Mucosa of gallbladder (tissue), 1 donor: ENCODE data around the gene SLC17A2. TPM values are rescaled to one million over a fixed set of nuclear protein-coding genes. Genes with fewer than 3 reads are reported as not detected.
"Not testable (repeated sequence)": the region's sequence is repeated elsewhere in the genome, so short reads cannot be mapped to it uniquely, and the experiment has no call there.

Experiments
- DNase-seq: peaks from one replicate; pipeline ENCODE4 v3.0.0-alpha.2; 2020; ENCODE audit warnings: low spot score
- total RNA-seq: library from RNA; stranded (reverse); gene quantifications from one replicate; pipeline ENCODE4 v1.2.1, GENCODE V29; 2021
- donor health status: DM: no; HTN: no; CAD: no.

SLC17A2 gene
- total RNA-seq, 1 donor from 2014 or later = not detected

DNA sequence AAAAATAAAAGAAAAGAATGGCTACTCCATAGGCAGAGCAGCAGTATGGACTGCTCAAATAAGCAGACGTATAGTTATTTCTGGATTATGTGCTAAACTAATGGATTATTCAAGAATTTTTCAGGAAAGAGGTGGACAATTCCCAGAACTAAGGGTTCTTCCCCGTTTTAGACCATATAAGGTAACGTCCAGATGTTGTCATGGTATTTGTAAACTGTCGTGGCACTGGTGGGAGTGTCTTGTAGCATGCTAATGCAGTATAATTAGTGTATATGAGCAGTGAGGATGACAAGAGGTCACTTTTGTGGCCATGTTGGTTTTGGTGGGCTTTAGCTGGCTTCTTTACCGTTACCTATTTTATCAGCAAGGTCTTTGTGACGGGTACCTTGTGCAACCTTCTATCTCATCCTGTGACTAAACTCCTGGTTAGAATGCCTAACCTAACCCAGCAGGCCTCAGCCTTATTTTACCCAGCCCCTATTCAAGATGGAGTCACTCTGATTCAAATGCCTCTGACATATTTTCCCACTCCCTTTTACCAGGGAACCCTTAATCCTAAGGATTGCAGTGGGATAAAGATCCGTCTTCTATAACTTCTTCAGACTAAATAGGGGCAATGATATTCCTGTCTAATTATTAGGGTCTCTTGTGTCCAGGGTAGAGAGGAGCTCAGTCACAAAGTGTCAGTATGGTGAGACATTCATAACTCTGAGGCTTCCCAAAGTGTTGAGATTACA is 21.0 kb upstream of the SLC17A2 start:
- DNase-seq = no peak

DNA sequence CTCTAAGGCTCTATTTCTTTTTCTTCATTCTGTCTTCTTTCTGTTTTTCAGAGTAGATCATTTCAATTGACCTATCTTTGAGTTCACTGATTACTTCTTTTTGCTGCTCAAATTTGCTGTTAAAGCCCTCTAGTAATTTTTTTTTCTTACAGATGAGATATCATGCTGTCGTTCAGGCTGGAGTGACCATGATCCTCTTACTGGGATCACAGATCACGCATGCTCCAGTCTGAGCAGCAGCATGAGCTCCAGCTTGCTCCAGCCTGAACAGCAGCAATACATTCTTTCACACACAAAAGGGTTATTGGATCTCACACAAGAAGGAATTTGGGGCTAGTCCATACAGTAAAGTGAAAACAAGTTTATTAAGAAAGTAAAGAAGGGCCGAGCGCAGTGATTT is 19.8 kb upstream of the SLC17A2 start:
- DNase-seq = no peak

DNA sequence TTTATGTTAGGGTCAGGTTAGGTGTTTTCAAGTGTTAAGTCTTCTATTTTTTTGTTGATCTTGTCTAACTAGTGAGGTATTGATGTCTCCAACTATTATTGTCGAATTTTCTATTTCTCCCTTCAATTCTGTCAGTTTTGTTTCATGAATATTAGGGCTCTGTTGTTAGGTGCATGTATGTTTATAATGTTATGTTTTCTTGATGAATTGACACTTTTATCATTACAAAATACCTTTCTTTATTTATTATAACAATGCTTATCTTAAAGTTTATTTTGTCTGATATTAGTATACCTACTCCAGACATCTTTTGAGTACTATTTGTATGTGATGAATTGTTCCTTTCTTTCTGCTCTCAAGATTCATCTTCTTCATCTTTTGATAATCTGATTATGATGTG is 19.2 kb upstream of the SLC17A2 start:
- DNase-seq = no peak

DNA sequence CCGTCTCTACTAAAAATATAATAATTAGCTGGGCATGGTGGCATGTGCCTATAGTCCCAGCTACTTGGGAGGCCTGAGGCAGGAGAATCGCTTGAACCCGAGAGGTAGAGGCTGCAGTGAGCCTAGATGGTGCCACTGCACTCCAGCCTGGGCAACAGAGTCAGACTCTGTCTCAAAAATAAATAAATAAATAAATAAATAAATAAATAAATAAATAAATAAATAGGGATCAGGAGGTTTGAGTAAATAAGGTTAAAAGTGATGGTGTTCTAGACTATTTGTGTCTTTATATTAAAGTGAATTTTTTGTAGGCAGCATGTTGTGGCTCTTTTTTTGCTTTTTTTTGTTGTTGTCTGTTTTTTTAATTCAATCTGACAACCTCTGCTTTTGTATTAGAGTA is 17.0 kb upstream of the SLC17A2 start:
- DNase-seq = not testable (repeated sequence)

DNA sequence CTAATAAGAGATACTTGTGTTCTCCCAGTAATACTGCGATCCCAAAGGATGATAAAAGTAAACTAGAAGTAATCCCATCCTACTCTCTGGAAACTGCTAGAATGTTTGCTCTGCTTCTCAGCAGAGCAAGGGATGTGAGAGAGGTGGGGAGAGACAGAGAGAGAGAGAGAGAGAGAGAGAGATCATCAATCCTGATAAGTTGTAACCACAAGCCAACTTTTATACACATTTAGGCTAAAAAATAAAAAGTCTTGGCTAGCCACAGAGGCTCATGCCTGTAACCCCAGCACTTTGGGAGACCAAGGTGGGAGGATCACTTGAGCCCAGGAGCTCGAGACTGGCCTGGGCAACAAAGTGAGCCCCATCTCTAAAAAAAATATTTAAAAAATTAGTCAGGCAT is 16.1 kb upstream of the SLC17A2 start:
- DNase-seq = no peak

DNA sequence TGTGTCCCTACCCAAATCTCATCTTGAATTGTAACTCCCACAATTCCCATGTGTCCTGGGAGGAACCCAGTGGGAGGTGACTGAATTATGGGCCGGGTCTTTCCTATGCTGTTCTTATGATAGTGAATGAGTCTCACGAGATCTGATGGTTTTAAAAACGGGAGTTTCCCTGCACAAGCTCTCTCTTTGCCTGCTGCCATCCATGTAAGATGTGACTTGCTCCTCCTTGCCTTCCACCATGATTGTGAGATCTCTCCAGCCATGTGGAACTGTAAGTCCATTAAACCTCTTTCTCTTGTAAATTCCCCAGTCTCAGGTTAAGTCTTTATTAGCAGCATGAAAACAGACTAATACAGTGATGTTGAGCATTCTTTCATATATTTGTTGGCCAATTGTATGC is 15.2 kb upstream of the SLC17A2 start:
- not testable (repeated sequence) for DNase-seq

DNA sequence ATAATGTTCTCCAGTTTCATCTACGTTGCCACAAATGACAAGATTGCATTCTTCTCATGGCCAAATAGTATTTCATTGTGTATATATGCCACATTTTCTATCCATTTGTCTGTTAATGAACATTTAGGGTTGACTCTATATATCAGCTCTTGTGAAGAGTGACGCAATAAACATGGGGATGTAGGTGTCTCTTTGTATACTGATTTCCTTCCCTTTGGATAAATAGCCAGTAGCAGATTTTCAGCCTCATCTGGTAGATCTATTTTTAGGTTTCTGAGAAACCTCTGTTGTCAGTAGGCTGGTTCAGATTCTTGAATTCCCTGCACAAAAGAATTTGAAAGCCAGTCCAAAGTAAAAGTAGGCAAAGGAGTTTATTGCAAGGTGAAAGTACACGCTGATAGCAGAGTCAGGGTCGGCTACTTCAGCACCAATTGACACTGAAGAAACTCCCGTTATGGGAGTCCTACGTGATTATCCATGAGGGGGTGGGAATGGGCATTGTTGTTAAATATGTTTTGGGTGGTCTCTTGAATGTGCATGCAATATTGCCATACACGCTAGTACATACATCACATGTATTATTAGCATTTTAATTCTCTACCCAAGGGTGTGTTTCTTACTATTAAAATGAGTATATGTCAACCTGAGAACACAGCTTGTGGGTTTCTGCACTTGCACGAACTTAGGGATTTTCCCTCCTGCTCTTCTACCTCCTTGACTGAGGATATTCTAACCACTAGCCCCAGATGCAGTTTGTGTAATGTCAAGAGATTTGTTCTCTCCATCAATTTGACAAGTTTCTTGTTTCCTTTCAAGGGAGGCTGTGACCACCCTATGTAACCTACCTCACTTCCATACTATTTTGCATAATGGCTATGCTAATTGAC is 14.4 kb upstream of the SLC17A2 start:
- DNase-seq = no peak

DNA sequence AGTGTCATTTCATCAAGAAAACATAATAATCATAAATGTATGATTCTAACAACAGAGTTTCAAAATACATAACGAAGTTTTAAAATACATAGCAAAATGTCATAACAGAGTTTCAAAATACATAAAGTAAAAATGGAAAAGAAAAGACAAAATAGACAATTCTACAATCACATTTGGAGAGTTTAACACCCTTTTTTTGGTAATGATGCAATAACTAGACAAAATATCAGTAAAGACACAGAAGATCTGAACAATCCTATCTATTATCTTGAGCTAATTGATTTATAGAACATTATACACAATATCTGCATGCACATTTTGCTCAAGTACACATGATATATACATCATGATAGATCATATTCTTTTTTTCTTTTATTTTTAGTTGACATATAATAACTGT is 13.4 kb upstream of the SLC17A2 start:
- DNase-seq = no peak

DNA sequence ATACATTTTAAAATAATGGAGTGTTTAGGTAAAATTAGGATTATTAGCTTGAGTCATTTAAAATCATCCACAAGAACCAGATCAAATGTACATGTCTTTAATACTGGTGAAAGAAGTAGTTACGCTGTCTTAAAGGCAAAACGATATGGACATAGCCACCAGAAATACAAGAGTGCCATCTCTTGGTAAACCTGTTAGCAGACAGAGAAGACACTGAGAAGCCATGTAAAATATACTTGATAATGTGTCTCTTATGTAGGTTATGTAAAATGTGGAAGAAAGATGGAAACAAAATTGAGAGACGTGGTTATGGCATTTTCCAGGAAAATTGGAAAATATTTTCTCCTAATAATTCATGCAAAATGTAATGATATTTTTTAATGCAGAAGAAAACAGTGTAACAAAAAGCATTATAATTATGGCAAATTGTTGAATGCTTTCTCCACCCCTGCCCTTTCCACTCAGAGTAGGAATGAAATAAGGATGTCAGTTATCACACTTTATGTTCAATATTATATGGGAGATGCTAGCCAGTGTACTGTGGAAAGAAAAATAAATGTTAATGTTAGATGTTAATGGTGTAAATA is 12.2 kb upstream of the SLC17A2 start:
- DNase-seq = no peak

DNA sequence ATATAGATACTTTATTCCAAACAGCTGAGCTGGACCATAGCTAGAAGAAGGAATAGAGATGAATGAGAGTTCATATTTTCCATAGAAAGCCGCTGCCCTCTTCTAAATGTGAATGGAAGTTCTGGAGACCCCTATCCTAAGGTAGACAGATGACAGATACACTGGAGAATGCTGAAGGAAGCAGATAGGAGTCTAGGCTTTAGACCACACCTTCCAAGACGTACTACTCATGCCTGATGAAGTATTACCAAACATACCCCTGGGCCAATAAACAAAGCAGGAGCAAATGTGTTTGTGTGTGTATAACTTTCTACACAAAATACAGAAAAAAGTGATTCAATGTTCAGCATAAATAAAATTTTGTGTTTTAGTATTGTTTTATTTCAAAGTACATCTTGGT is 9.1 kb upstream of the SLC17A2 start:
- DNase-seq = no peak

DNA sequence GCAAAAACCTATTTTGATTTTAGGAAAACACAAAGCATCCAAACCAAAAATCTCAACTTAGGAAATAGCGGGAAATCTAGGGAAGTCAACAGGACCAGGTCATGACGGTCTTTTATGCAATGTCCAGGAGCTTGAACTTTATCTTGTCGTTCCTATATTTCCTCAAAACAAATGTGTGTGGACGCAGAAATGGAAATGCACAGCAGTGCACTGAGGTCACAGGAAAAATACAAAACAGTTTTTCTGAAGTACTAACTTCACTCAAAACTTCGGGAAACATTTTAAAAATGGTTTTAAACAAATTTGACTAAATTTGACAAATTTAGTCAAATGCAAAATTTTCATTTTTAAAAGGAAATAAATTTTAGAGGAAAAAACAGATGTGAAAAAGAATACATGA is 5.5 kb upstream of the SLC17A2 start:
- DNase-seq = no peak

DNA sequence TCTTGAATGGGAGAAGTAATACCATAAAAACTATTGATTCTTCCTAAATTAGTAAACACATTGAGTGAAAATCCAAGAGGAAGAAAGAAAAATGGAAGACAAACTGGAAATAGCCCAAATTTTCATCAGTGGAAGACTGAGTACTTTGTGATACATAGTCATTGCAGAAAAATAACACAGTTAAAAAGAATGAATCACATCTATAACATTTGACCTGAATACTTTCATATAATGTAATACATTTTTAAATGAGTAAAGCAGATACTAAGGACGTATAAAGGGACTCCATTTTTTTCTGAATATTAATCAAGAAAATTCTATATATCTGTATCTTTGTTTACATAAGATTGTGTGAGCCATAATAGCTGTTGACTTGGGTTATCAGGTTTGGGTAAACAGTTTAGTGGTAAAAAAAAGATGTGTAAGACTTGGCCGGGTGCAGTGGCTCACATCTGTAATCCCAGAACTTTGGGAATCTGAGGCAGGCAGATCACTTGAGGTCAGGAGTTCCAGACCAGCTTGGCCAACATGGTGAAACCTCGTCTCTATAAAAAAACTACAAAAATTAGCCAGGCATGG is 4.3 kb upstream of the SLC17A2 start:
- DNase-seq = no peak

DNA sequence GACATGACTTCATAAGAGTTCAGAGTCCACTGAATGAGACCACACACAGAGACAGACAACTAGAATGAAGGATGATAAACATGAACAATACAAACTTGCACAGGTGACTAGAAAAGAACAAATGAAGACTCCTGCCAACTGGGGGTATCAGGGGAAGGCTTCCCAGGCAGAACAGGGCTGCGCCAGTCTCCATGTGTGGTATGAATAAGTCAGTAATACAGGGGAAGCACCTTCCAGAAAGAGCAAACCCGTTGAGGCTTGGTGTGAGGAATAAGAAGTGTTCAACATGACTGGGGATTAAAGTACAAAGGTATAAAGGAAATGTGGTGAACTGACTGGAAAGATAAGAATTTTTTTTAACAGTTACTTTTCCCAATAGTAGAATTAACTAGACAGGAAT is 3.7 kb upstream of the SLC17A2 start:
- no peak for DNase-seq

DNA sequence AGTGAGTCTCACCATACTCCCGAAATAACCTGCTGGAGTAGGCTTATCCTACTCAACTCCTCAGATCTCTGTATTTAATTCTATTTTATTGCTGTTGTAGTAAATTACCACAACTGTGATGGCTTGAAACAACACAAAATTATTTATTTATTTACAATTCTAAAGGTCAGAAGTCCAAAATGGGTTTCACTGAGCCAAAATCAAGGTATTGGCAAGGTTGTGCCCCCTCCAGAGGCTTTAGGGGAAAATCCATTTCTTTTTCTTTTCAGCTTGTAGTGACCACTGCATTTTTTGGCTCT is 869 bp upstream of the SLC17A2 start:
- DNase-seq = no peak

DNA sequence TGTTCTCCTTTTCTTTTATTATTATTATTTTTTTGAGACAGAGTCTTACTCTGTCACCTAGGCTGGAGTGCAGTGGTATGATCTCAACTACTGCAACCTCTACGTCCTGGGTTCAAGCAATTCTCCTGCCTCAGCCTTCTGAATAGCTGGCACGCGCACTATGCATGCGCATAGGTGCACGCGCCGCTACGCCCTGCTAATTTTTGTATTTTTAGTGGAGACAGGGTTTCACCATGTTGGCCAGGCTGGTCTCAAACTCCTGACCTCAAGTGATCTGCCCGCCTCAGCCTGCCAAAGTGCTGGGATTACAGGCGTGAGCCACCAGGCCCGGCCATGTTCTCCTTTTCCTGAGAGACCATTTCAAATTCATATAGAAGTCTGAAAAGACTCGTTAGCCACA is 706 bp downstream of the SLC17A2 start:
- not testable (repeated sequence) for DNase-seq

DNA sequence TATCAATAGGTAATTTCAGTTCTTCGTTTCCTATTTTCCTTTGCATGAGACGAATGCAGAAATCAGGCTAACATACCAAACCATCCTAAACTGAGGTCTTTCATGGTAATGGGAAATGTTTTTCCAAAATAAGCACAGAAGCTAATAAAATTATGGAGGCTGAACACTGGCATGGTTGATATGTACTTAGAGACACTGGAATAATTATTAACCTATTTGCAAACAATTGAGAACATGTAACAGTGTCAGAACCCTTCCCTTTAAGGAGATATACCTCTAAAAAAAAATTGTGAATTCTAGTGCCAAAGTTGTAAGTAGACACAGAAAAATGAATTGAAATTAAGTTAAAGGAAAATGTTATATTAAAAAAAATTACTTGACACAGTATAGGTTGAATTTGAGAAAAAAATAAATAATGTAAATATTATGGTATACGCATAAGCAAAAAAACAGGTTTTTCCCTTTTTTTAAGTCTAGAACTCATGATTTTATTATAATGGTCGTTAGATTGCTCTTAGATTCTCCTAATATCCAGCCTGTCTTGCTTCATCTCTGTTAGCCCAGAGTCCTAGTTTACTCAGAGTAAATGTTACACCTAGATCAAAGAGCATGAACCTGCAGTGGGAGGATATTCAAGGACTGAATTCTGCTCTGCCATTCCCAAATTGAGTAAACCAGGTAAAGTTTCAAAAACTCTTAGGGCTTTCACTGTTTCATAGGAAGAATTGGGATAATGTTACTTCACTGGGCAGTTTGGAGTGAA is 1.7 kb downstream of the SLC17A2 start:
- no peak for DNase-seq

DNA sequence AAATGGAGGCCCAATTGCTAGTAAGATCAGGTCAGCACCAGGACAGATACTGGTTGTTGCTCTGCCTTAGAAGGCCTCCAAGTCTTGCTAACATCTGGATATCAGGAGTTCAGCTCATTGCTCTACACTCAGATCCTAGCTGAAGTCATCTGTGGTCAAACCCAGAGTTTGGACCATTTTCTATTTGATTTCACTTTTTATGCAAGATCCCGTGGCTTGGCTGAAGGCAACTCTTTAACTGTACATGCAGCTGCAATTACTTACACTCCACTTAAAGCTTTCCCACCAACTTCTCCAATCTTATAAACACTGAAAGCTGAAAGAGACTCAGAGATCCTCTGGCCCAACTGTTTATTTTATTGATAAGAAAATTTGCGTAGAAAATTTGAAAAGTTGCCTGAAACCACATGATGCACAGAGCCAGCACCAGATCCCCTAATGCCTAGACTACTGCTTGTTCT is 2.7 kb downstream of the SLC17A2 start:
- DNase-seq = no peak

DNA sequence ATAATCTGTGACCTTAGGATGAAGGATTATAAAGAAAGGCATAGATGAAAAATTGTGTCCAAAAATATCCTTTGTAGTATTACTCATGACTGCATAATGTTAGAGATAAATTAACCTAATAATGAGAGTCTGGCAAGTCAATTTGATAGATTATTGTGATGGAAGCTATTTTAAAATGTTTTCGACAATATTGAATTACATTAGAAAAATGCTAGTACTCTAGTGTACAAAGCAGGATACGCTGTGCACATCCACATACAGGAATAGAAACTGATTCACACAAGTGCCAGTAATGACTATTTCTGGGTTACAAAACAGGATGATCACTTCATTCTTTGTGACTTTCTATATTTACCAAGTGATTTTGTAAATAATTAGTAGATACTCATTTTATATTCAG is 3.3 kb downstream of the SLC17A2 start:
- no peak for DNase-seq

DNA sequence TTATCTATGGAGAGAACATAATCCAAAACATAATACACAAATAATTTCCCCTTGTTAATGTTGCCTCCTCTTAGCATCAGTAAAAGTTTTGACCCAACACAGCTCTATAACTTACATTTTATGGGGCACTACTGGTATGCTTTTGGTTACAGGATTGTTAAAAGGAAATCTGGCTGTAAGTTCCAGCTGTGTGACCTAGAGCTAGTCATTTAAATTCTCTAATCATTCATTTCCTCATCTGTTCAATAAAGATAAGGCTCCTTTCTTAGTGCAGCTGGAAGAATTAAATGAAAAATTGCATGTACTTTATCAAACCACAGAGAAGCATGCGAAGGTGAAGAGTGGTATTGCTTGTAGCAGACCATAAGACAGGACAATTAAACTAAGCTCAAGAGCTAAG is 4.6 kb downstream of the SLC17A2 start:
- DNase-seq = no peak

DNA sequence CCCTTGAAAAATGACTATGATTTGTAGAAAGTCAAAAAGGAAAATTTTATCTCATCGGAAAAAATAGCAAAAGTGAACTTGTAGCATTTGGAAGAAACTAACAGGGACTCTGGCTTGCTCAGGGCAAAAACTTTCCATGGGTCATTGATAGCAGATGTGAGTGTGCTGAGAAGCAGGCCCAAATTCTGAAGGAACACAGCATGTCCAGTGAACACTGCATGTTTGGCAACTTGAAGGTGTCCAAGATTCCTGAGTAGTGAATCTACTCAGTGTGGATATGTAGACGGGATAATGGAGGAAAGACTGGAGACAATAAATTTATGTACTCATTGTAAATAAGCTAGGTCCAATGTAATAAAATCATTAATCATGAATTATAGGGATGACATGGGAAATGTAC is 8.2 kb downstream of the SLC17A2 start:
- no peak for DNase-seq

DNA sequence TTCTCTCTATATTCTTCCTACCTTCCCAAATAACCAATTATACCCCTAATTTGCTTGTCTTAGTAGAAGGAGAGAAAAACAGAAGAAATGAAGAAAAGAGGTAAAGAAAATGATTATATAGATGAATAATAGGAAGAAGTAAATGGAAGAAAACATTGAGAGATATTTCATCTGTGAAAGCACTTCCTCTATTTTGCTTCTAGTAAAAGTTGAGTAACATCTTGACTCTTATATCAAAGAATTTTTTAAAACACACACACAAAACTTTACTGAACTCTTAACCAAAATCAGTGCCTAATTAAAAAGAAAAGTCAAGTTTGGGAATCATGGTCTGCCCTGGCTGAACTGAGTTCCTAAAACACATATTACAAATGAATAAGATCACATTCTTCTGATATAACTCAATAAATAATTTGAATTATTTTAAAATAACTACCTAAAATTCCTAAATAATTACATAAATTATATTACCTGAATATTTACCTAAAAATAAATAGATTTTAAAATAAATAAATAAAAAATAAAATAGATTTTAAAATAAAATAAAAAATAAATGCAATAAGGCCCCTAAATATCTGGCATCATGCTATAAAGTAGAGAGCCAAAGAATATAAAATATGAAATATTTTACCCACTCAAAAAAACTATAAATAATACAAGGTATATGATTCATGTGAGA is 8.8 kb downstream of the SLC17A2 start:
- no peak for DNase-seq
